ENCODE results near the gene RTN3. TPM values are rescaled to one million over a fixed set of nuclear protein-coding genes. Genes with fewer than 3 reads are reported as not detected.
A peak's percentile ranks its signal among the peaks of the same experiment; 100 is the strongest.

Gene RTN3
- polyA plus RNA-seq, 1 donor from 2014 or later, result 283 TPM

- Histone ChIP-seq H3K79me2 (replicated peaks; ENCODE audit: insufficient read depth, low read length) (no peaks in the 10 kb centered on the region), H3K27me3 (ENCODE audit: insufficient read depth, low read depth, low read length) (peaks cover 22% of the 10 kb centered on the region), H2AFZ (ENCODE audit: low read depth, low read length) (peak overlapping the region; percentile 21), H3K9me2 (ENCODE audit: insufficient read depth, low read length) (no peaks in the 10 kb centered on the region), H3K4me2 (ENCODE audit: low read length) (peak overlapping the region; percentile 3), H4K20me1 (ENCODE audit: insufficient read depth) (no peaks in the 10 kb centered on the region), H3K27ac (ENCODE audit: low read length) (no peak overlapping the region), H3K4me3 (ENCODE audit: low read length) (peak overlapping the region; percentile 69), H3K9ac (ENCODE audit: low read length) (peak overlapping the region; percentile 45), H3K36me3 (ENCODE audit: insufficient read depth, low read length) (no peaks in the 10 kb centered on the region), H3F3A (ENCODE audit: insufficient read depth, low read length, poor library complexity, severe bottlenecking) (no peaks in the 10 kb centered on the region), H3K9me3 (ENCODE audit: low read length) (no peaks in the 10 kb centered on the region)
- TF ChIP-seq EP300 (conservative IDR thresholded peaks at IDR 0.05; ENCODE audit: poor library complexity, severe bottlenecking), result no peak
- no peak for TF ChIP-seq TAF1 (IDR thresholded peaks at IDR 0.05; ENCODE audit: low read depth)
- no peak for TF ChIP-seq SMC3 (conservative IDR thresholded peaks at IDR 0.05; ENCODE audit: poor library complexity)
- TF ChIP-seq CTCF (IDR thresholded peaks at IDR 0.05; ENCODE audit: poor library complexity, severe bottlenecking), result no peak
- TF ChIP-seq EZH2 (IDR thresholded peaks at IDR 0.05; ENCODE audit: borderline replicate concordance, insufficient read depth, low read length, poor library complexity, severe bottlenecking), result no peak
- TF ChIP-seq POLR2AphosphoS5 (IDR thresholded peaks at IDR 0.05), result no peak
- no peak for TF ChIP-seq MXI1 (conservative IDR thresholded peaks at IDR 0.05; ENCODE audit: poor library complexity, severe bottlenecking)
- TF ChIP-seq RAD21 (conservative IDR thresholded peaks at IDR 0.05), result no peak
- no peak for TF ChIP-seq REST (IDR thresholded peaks at IDR 0.05; ENCODE audit: borderline replicate concordance)
These were observed 10.6 kb upstream of the RTN3 start for GRCh38 chr11:63670433-63671321.

GRCh38 chr11:63671322-63672155 is 9.8 kb upstream of the RTN3 start, which contains the start of gene ATL3:
TSS of gene ATL3 (minus strand) at chr11:63671376. CDS start at chr11:63671335, 41 bp downstream.
- peak within 1 kb of the TSS; percentile 32 for H2AFZ ChIP-seq (ENCODE audit: low read depth, low read length)
- H3K27ac ChIP-seq (ENCODE audit: low read length), result no peak within 1 kb of the TSS

More at GRCh38 chr11:63671322-63672155, 9.8 kb upstream of the RTN3 start, which contains the start of gene ATL3:
- TF ChIP-seq POLR2AphosphoS5 (IDR thresholded peaks at IDR 0.05) (peak; percentile 25), CTCF (IDR thresholded peaks at IDR 0.05; ENCODE audit: poor library complexity, severe bottlenecking) (no peak), RAD21 (conservative IDR thresholded peaks at IDR 0.05) (no peak), SMC3 (conservative IDR thresholded peaks at IDR 0.05; ENCODE audit: poor library complexity) (peak; percentile 21), TAF1 (IDR thresholded peaks at IDR 0.05; ENCODE audit: low read depth) (no peak), EZH2 (IDR thresholded peaks at IDR 0.05; ENCODE audit: borderline replicate concordance, insufficient read depth, low read length, poor library complexity, severe bottlenecking) (no peak), MXI1 (conservative IDR thresholded peaks at IDR 0.05; ENCODE audit: poor library complexity, severe bottlenecking) (peak; percentile 77), REST (IDR thresholded peaks at IDR 0.05; ENCODE audit: borderline replicate concordance) (no peak), EP300 (conservative IDR thresholded peaks at IDR 0.05; ENCODE audit: poor library complexity, severe bottlenecking) (no peak)
- Histone ChIP-seq H3K79me2 (replicated peaks; ENCODE audit: insufficient read depth, low read length) (no peaks in the 10 kb centered on the region), H3K9me3 (ENCODE audit: low read length) (no peaks in the 10 kb centered on the region), H3K9me2 (ENCODE audit: insufficient read depth, low read length) (no peaks in the 10 kb centered on the region), H3K4me2 (ENCODE audit: low read length) (peak within 1 kb of the TSS; percentile 3), H3K36me3 (ENCODE audit: insufficient read depth, low read length) (no peaks in the 10 kb centered on the region), H3K9ac (ENCODE audit: low read length) (peak within 1 kb of the TSS; percentile 45), H3K27me3 (ENCODE audit: insufficient read depth, low read depth, low read length) (peaks cover 22% of the 10 kb centered on the region), H3K4me3 (ENCODE audit: low read length) (peak within 1 kb of the TSS; percentile 69), H3F3A (ENCODE audit: insufficient read depth, low read length, poor library complexity, severe bottlenecking) (no peaks in the 10 kb centered on the region), H4K20me1 (ENCODE audit: insufficient read depth) (no peaks in the 10 kb centered on the region)

Measured in neural cell (in vitro differentiated cells).